GM19455 (cell line): ENCODE measurements around the gene RBM43.

Source experiments
- ATAC-seq: cut with Tn5 transposase; IDR thresholded peaks from one replicate; pipeline ENCODE4 v1.9.1; 2021; ENCODE audit not compliant: unreplicated experiment

Gene RBM43

DNA sequence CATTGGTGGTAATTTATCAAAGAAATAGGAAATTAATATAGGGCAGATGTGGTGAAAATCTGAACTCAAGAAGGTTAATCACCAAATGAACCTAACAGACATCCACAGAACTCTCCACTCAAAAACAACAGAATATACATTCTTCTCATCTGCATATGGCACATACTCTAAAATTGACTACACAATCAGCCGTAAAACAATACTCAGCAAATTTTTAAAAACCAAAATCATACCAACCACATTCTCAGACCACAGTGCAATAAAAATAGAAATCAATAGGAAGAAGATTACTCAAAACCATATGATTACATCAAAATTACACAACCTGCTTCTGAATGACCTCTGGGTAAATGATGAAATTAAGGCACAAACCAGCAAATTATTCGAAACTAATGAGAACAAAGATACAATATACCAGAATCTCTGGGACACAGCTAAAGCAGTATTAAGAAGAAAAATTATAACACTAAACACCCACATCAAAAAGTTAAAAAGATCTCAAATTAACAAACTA, 31.0 kb downstream of the RBM43 start:
- no peak for ATAC-seq

DNA sequence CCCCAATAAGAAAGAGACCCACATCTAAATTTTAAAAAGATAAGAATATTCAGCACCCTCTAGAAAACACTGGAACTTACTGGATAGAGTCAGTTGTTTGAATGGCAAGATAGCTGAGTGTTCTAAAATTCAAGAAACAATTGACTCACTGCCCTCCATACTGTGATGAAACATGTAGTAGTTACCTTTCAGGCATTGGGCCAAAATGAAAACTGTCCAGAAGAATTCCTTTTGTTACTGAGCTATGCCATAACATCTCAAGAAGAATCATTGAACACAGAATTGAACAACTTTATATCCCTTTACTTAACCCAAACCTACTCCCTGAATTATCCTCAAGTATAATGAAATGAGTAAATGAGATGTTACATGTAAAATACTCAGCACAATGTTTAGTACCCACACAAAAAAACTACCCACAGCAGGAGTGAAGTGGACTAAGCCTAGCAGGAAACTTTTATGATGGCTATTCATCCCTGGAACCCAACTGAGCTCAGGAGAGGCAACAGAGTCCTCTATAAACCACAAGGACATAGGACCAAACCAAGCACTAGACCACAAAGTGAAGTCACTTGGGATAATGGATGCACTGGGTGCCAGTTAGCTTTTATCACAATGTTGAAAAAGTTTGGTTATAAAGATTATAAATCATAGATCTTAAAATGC, 32.7 kb downstream of the RBM43 start:
- no peak for ATAC-seq

DNA sequence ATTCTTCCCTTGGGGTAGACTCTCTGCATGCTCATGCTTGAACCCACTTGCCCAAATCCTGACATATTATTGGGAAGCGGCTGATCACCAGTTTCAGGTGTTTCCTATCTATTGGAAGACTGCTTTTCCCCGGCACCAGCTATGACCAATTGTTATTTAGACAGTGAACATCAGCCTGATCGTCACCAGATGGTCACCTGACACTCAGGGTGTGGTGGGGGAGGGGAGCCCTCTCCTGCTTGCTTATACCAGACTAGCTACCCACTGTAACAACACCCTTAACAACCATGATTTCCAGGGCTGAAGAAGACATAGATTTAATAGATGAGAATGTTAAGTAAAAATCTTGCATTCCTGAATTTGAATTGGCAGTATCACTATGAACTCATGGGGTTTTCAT, 44.3 kb downstream of the RBM43 start:
- no peak for ATAC-seq

DNA sequence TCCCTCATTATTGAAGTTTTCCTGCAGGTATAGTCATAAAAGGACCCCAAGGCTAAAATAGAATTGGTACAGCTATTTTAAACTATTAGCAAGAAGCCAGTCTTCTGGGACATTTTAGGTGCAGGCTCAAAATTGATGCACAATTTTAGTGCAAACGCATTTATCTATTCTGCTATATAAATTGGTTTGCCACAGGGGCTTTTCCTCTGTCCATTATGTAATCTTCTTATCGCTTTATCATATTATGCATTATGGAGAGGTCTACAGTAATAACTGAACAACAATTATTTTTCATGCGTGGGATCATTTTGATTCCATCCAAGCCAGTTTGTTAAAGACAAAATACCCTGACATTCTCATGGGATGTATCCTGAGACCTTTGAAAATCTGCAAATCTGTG, 54.6 kb downstream of the RBM43 start:
- ATAC-seq, result no peak

DNA sequence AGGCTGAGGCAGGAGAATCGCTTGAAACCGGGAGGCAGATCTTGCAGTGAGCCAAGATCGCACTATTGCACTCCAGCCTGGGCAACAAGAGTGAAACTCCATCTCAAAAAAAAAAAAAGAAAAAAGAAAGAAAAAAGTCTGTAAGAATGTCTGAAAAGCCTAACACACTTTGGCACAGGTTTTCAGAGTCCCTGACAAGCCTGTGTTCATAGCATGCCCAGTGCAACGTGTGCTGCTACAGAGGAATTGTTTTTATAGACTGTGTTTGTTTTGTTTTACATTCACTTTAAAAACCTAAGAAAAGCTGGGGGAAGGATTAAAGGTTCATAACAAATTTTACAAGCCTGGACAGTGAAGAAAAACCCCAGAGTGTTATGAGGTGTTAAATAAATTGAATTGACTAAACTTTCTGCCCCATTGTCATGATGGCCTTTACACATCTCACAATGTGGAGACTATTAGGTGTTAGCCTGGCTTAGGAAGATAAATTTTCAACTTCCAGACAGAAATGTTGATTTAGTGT, 55.2 kb downstream of the RBM43 start:
- no peak for ATAC-seq

DNA sequence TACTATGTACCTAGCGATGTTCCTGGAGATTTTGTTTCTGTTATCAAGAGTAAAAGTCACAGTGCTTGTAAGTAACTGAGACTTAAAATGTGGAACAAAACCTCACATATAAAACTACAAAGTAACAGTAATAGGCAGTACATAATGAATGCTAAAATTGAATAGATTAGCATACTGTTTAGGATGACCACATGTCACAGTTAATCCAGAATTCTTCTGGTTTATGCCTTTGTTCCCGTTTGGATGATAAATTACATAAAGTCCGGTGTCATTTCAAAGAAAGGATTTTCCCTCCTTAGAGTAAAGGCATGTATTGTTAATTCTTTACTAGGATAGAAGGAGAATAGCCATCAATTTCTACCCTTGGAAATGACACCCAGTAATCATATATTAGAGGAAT, 56.1 kb downstream of the RBM43 start:
- ATAC-seq, result no peak

DNA sequence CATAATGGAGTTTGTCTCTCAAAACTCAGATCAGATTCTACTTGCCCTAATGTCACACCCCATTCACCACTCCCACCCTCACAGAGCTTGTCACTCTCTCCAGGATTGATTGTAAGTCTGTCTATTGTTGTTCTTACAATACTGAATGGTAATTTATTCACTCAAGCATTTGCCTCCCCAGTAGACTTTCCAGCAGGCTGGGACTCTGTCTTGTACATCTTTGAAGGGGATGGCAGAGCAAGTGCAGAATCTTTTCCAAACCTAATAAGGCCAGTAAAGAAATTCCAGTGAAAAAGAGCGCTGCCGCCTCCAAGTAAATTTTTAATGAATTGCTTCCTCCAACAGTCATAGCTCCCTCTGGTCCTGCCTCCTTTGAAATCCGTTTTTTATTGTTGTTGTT, 56.9 kb downstream of the RBM43 start:
- ATAC-seq, result no peak

DNA sequence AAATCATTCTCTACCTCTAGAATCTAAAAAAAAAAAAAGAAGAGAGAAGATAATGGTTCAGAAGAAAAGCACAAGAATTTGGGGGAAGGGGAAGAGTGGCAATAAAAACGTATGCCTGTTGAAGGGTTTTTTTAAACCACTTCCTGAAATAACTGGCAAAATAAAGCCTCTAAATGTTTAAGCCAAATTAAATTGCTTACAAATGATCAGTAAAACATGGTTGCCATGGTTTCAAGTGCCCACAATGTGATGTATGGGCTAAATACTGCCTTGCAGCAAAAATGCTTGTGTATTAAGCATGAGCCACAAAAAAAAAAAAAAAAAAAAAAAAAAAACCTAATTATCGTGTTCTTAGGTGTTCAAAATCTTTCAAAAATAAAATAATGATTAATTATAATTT, 60.8 kb downstream of the RBM43 start:
- ATAC-seq, result no peak

DNA sequence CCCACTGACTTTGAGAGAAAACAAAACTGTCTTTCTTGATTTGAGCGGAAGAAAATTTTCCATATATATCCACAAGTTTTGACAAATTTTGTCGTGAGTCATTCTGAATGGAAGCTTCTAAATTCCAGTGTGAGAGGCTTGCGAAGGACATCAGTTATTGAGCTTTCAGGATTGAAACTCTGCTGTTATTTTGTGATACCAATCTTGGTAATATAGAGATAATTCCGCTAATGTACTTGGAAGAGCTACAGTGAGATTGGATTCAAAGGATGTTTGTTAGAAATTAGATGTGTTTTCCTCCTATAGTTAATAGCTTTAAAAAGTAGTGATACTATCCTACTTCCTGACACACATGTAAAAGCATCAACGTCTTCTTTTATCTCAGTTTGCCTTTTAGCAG, 61.4 kb downstream of the RBM43 start:
- ATAC-seq, result no peak

DNA sequence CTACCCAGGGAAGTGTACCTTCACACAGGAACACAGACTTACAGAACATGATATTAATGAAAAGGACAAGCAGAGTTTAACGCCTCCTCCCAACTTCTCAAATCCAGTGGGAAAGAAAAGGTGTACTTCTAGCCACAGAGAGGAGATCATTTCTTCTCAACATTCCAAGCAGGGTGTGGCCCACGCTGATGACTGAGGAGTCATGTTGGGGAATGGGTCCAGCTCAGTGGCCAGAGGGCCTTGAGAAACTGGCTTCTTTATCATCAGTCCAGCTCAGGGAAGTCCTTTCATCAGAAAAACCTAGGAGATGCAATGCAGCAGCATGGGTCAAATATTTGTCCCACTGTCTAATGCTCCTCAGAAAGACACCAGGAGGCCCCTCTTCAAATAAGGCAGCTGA, 63.0 kb downstream of the RBM43 start:
- no peak for ATAC-seq
